Measurements from ENCODE around the gene YY1. TPM values are rescaled to one million over a fixed set of nuclear protein-coding genes. Genes with fewer than 3 reads are reported as not detected.
A peak's percentile ranks its signal among the peaks of the same experiment; 100 is the strongest.

Gene YY1
- total RNA-seq, 1 donor from 2014 or later, result 60.6 TPM

GRCh38 chr14:100213956-100214769, 24.8 kb upstream of the YY1 start:
- H3K9me3 Mint-ChIP-seq (ENCODE audit: unreplicated experiment), result peaks cover 7% of the 10 kb centered on the region
- no peak for TF ChIP-seq CTCF (IDR thresholded peaks at IDR 0.05; ENCODE audit: partially characterized antibody, unreplicated experiment)
- H3K27ac Mint-ChIP-seq (ENCODE audit: unreplicated experiment), result peak overlapping the region; percentile 55
- H3K36me3 Mint-ChIP-seq (ENCODE audit: unreplicated experiment), result no peaks in the 10 kb centered on the region
- peak overlapping the region; percentile 76 for H3K4me3 Mint-ChIP-seq (ENCODE audit: unreplicated experiment)
- peak; percentile 89 for DNase-seq
- H3K27me3 Mint-ChIP-seq (ENCODE audit: unreplicated experiment), result no peaks in the 10 kb centered on the region
- H3K4me1 Mint-ChIP-seq (ENCODE audit: low read depth, unreplicated experiment), result peaks cover 12% of the 10 kb centered on the region

- Mint-ChIP-seq H3K27me3 (ENCODE audit: unreplicated experiment) (no peaks in the 10 kb centered on the region), H3K9me3 (ENCODE audit: unreplicated experiment) (peaks cover 8% of the 10 kb centered on the region), H3K36me3 (ENCODE audit: unreplicated experiment) (no peaks in the 10 kb centered on the region), H3K4me3 (ENCODE audit: unreplicated experiment) (peak overlapping the region; percentile 76), H3K27ac (ENCODE audit: unreplicated experiment) (peak overlapping the region; percentile 55), H3K4me1 (ENCODE audit: low read depth, unreplicated experiment) (peaks cover 12% of the 10 kb centered on the region)
- DNase-seq, result no peak
- TF ChIP-seq CTCF (IDR thresholded peaks at IDR 0.05; ENCODE audit: partially characterized antibody, unreplicated experiment), result no peak
Measured at GRCh38 chr14:100214770-100215083, 24.2 kb upstream of the YY1 start.

- Mint-ChIP-seq H3K4me1 (ENCODE audit: low read depth, unreplicated experiment) (peaks cover 12% of the 10 kb centered on the region), H3K9me3 (ENCODE audit: unreplicated experiment) (peaks cover 8% of the 10 kb centered on the region), H3K36me3 (ENCODE audit: unreplicated experiment) (no peaks in the 10 kb centered on the region), H3K27me3 (ENCODE audit: unreplicated experiment) (no peaks in the 10 kb centered on the region), H3K4me3 (ENCODE audit: unreplicated experiment) (peak overlapping the region; percentile 76), H3K27ac (ENCODE audit: unreplicated experiment) (peak overlapping the region; percentile 64)
- DNase-seq, result no peak
- TF ChIP-seq CTCF (IDR thresholded peaks at IDR 0.05; ENCODE audit: partially characterized antibody, unreplicated experiment), result no peak
Measured at GRCh38 chr14:100215330-100215885, 23.5 kb upstream of the YY1 start.

GRCh38 chr14:100219126-100219785, 19.7 kb upstream of the YY1 start:
- no peak for TF ChIP-seq CTCF (IDR thresholded peaks at IDR 0.05; ENCODE audit: partially characterized antibody, unreplicated experiment)
- H3K36me3 Mint-ChIP-seq (ENCODE audit: unreplicated experiment), result no peaks in the 10 kb centered on the region
- peaks cover 5% of the 10 kb centered on the region for H3K9me3 Mint-ChIP-seq (ENCODE audit: unreplicated experiment)
- peaks cover 21% of the 10 kb centered on the region for H3K4me1 Mint-ChIP-seq (ENCODE audit: low read depth, unreplicated experiment)
- no peaks in the 10 kb centered on the region for H3K27me3 Mint-ChIP-seq (ENCODE audit: unreplicated experiment)
- no peak overlapping the region for H3K4me3 Mint-ChIP-seq (ENCODE audit: unreplicated experiment)
- DNase-seq, result no peak
- no peak overlapping the region for H3K27ac Mint-ChIP-seq (ENCODE audit: unreplicated experiment)

Measured in glutamatergic neuron (in vitro differentiated cells).